Measurements from ENCODE around the gene CDS1.

DNA sequence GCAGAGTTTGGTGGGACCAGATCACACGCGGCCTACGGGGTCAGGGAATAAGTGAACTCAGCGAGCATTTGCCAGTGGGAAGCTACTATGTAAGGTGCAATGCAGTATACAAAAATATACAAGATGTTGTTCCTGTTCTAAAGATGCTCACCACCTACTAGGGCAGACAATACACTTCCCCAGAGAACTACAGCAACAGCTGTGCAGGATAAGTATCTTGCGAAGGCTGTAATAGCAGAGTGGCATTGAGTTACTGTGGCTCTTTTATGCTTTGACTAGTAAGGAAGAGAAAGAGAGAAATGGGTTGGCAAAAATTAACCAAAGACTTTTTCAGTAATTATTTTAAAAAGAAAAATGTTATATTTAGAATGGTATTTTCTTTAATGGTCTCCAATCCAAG is 61.2 kb downstream of the CDS1 start:
- TF ChIP-seq, protein P1, sequence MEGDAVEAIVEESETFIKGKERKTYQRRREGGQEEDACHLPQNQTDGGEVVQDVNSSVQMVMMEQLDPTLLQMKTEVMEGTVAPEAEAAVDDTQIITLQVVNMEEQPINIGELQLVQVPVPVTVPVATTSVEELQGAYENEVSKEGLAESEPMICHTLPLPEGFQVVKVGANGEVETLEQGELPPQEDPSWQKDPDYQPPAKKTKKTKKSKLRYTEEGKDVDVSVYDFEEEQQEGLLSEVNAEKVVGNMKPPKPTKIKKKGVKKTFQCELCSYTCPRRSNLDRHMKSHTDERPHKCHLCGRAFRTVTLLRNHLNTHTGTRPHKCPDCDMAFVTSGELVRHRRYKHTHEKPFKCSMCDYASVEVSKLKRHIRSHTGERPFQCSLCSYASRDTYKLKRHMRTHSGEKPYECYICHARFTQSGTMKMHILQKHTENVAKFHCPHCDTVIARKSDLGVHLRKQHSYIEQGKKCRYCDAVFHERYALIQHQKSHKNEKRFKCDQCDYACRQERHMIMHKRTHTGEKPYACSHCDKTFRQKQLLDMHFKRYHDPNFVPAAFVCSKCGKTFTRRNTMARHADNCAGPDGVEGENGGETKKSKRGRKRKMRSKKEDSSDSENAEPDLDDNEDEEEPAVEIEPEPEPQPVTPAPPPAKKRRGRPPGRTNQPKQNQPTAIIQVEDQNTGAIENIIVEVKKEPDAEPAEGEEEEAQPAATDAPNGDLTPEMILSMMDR (IDR thresholded peaks at IDR 0.05; ENCODE audit: low read depth, low read length) = no peak
- no peak for TF ChIP-seq POLR2A (IDR thresholded peaks at IDR 0.05; ENCODE audit: extremely low read depth, insufficient read length)
- TF ChIP-seq, protein P2, sequence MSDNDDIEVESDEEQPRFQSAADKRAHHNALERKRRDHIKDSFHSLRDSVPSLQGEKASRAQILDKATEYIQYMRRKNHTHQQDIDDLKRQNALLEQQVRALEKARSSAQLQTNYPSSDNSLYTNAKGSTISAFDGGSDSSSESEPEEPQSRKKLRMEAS (IDR thresholded peaks at IDR 0.05; ENCODE audit: low read depth, low read length) = no peak
- no peak for TF ChIP-seq MYC (IDR thresholded peaks at IDR 0.05; ENCODE audit: low read depth, low read length)

All from NB4 (cell line).